Adipocyte (in vitro differentiated cells): Measurements from ENCODE around the gene B4GAT1.
"Not testable (repeated sequence)": the region's sequence is repeated elsewhere in the genome, so short reads cannot be mapped to it uniquely, and the experiment has no call there.

Experiments used
- DNase-seq: peaks from one replicate; pipeline ENCODE4 v3.0.0-alpha.2; 2015; ENCODE audit warnings: low read depth
- H3K27me3 ChIP-seq: replicated peaks from 2 replicates; pipeline ENCODE4 v1.7.0; 2013; ENCODE audit warnings: mild to moderate bottlenecking, low read length, moderate library complexity; ENCODE audit not compliant: control insufficient read depth, insufficient read depth
- H3K36me3 ChIP-seq: 2 replicates; pipeline ENCODE4 v1.7.0; 2013; ENCODE audit warnings: low read length, mild to moderate bottlenecking, moderate library complexity; ENCODE audit not compliant: control insufficient read depth, insufficient read depth, severe bottlenecking
- H3K4me1 ChIP-seq: 2 replicates; pipeline ENCODE4 v1.7.0; 2013; ENCODE audit warnings: mild to moderate bottlenecking, low read length, moderate library complexity; ENCODE audit not compliant: control insufficient read depth, insufficient read depth
- H3K4me3 ChIP-seq: 2 replicates; pipeline ENCODE4 v1.7.0; 2013; ENCODE audit warnings: mild to moderate bottlenecking, low read length, moderate library complexity
- H3K9ac ChIP-seq: 2 replicates; pipeline ENCODE4 v1.7.0; 2013; ENCODE audit warnings: mild to moderate bottlenecking, low read length, moderate library complexity
- H3K9me3 ChIP-seq: 2 replicates; pipeline ENCODE4 v1.7.0; 2013; ENCODE audit warnings: mild to moderate bottlenecking, low read length, moderate library complexity; ENCODE audit not compliant: control insufficient read depth

The B4GAT1 gene

DNA sequence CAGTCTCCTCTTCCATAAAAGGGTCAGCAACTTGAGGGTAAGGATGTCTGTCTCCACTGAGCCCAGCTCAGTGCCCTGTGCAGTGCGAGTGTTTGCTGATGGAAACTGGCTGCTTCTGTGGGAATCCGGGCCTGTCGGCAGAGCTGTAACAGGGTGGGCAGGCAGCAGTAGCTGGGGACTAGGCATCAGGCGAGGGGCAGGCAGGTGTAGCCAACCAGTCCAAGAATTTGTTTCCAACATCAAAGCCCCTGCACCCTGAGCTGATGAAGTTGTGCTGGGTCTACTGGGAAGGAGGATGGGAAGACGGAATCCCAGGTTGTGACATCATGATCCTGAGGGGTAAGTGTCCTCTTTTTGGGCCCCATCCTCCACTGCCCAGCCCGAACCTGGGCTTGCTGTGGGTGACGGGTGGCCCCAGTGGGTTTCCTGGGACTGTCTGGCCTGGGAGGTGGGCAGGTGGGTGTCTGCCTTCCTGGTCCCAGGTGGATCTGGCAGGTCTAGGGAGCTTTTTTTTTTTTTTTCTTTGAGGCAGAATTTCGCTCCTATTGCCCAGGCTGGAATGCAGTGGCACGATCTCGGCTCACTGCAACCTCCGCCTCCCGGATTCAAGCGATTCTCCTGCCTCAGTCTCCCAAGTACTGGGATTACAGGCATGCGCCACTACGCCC is 13.1 kb upstream of the B4GAT1 start:
- peaks cover 3% of the 10 kb centered on the region for H3K36me3 ChIP-seq
- H3K9ac ChIP-seq, result no peak overlapping the region
- H3K4me3 ChIP-seq, result no peak overlapping the region
- no peaks in the 10 kb centered on the region for H3K9me3 ChIP-seq
- no peaks in the 10 kb centered on the region for H3K27me3 ChIP-seq
- no peaks in the 10 kb centered on the region for H3K4me1 ChIP-seq
- no peak for DNase-seq

DNA sequence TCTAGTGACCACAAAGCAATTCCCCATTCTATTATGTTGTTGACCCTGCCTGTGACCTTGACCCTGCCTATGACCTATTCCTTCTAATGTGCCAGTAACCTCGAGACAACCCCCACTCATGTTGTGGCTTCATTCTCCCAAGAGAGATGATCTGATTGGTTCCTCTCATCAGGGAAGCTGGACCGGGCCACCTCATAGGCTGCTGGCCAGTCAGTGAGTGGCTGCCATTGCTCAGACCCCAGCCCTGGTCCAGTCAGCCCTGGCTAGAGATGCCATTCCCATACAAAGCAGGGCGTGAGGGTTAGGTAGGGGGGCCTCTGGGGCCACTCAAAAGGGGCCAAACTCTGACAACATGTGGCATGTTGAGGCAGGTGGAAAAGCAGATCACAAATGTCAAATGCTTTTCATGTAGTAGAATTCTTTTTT is 12.2 kb upstream of the B4GAT1 start:
- Histone ChIP-seq H3K9ac (no peak overlapping the region), H3K27me3 (no peaks in the 10 kb centered on the region), H3K4me1 (no peaks in the 10 kb centered on the region), H3K36me3 (peaks cover 3% of the 10 kb centered on the region), H3K9me3 (no peaks in the 10 kb centered on the region), H3K4me3 (no peak overlapping the region)
- no peak for DNase-seq

DNA sequence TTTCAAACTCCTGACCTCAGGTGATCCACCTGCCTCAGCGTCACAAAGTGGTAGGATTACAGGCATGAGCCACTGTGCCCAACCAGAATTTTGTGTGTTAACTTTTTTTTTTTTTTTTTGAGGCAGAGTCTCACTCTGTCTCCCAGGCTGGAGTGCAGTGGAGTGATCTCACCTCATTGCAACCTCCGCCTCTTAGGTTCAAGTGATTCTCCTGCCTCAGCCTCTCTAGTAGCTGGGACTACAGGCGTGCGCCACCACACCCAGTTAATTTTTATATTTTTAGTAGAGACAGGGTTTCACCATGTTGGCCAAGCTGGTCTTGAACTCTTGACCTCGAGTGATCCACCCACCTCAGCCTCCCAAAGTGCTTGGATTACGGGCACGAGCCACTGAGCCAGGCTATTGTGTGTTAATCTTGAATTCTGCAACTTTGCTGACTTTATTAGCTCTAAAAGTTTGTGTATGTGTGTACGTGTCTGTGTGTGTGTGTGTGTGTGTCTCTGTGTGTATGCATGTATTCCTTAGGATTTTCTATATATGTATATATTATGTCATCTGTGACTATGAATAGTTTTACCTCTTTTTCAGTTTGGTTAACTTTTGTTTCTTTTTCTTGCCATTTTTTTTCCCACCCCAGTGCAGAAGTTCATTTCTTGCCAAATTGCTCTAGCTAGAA is 3.3 kb upstream of the B4GAT1 start:
- DNase-seq, H3K36me3 ChIP-seq, H3K9ac ChIP-seq, H3K27me3 ChIP-seq, H3K9me3 ChIP-seq, H3K4me3 ChIP-seq: not testable (repeated sequence)
- H3K4me1 ChIP-seq, result peaks cover 20% of the 10 kb centered on the region

GRCh38 chr11:66349084-66349386 is 1.6 kb upstream of the B4GAT1 start:
- Histone ChIP-seq H3K9me3 (no peaks in the 10 kb centered on the region), H3K4me3 (no peak overlapping the region), H3K36me3 (no peaks in the 10 kb centered on the region), H3K4me1 (peaks cover 31% of the 10 kb centered on the region), H3K27me3 (no peaks in the 10 kb centered on the region), H3K9ac (no peak overlapping the region)
- DNase-seq, result peak; percentile 48

DNA sequence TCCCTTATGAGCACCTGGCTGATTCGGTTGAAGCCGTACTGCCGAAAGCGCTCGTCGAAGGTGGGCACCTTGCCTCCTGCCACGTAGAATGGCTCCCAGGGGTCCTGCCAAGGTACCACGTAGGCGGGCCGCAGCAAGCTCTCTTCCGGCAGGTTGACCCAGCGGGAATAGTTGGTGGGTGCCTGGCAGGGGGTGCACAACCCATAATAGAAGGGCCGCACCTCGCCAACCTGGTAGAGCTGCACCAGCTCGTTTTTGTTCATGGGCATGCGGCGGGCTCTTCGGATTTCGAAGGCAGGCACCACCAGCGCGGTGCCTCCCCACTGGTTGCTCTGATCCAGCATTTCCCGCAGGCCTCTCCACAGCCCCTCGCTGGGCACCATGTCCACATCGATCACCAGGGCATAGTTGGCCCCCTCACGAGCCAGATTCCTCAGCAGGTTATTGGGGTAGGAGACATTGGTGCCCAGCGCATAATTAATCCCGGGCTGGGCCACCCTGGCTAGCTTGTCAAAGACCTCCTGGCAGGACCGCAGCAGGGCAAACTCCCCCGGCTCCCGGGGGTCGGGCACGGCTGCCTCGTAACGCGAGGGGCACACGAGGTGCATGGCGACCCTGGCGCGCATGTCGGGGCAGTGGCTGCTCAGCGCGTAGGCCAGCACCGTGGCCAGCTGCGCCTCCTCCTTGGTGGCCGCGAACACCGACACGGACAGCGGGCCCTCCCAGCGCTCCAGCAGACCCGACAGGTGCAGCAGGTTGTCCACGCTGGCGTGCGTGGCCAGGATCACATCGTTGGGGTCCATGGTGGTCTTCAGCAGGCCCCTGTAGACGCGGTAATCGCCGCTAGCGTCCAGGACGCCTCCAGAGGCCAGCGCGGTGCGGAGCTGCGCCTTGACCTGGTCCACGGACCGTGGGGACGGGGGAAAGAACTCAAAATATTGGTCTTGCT is 679 bp downstream of the B4GAT1 start:
- H3K27me3 ChIP-seq, result no peaks in the 10 kb centered on the region
- no peaks in the 10 kb centered on the region for H3K9me3 ChIP-seq
- H3K4me3 ChIP-seq, result peak overlapping the region; percentile 92
- peaks cover 41% of the 10 kb centered on the region for H3K4me1 ChIP-seq
- H3K36me3 ChIP-seq, result peaks cover 6% of the 10 kb centered on the region
- peak; percentile 41 for DNase-seq
- peak overlapping the region; percentile 94 for H3K9ac ChIP-seq

GRCh38 chr11:66345316-66345649 is 2.1 kb downstream of the B4GAT1 start:
- no peak for DNase-seq
- H3K4me1 ChIP-seq, result peaks cover 41% of the 10 kb centered on the region
- H3K4me3 ChIP-seq, result peak overlapping the region; percentile 92
- peak overlapping the region; percentile 94 for H3K9ac ChIP-seq
- no peaks in the 10 kb centered on the region for H3K9me3 ChIP-seq
- H3K36me3 ChIP-seq, result peaks cover 20% of the 10 kb centered on the region
- H3K27me3 ChIP-seq, result no peaks in the 10 kb centered on the region

GRCh38 chr11:66344550-66345315 is 2.7 kb downstream of the B4GAT1 start, which contains the start of gene BRMS1:
TSS of gene BRMS1 (minus strand) at chr11:66345104. CDS start at chr11:66342234, 2,870 bp downstream.
- H3K27me3 ChIP-seq, result no peaks in the 10 kb centered on the region

DNA sequence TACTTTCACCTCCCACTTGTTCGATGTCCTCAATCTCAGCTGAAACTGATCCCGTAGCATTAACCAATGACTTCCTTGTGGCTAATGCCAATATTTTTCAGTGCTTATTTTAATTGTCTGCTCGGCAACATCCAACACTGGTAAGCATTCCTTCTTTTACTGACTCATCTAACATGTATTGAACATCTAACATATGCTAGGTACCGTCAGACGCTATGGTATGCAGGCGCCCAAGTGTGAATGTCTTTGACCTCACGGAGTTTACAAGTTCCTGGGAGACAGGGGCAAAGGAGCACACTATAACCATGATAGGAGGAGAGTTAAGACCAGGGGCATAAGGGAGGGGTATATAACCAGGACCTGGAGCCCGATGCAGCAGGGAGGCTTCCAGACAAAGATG is 4.3 kb downstream of the B4GAT1 start:
- Histone ChIP-seq H3K4me1 (peaks cover 33% of the 10 kb centered on the region), H3K36me3 (peaks cover 38% of the 10 kb centered on the region), H3K4me3 (peak overlapping the region; percentile 92), H3K9ac (peak overlapping the region; percentile 94), H3K27me3 (no peaks in the 10 kb centered on the region), H3K9me3 (no peaks in the 10 kb centered on the region)
- DNase-seq, result no peak

More at GRCh38 chr11:66344550-66345315, 2.7 kb downstream of the B4GAT1 start, which contains the start of gene BRMS1:
- Histone ChIP-seq H3K36me3 (peaks cover 25% of the 10 kb centered on the region), H3K9ac (peak within 1 kb of the TSS; percentile 94), H3K4me3 (peak within 1 kb of the TSS; percentile 92), H3K9me3 (no peaks in the 10 kb centered on the region), H3K4me1 (peaks cover 41% of the 10 kb centered on the region)
- DNase-seq, result peak; percentile 98

DNA sequence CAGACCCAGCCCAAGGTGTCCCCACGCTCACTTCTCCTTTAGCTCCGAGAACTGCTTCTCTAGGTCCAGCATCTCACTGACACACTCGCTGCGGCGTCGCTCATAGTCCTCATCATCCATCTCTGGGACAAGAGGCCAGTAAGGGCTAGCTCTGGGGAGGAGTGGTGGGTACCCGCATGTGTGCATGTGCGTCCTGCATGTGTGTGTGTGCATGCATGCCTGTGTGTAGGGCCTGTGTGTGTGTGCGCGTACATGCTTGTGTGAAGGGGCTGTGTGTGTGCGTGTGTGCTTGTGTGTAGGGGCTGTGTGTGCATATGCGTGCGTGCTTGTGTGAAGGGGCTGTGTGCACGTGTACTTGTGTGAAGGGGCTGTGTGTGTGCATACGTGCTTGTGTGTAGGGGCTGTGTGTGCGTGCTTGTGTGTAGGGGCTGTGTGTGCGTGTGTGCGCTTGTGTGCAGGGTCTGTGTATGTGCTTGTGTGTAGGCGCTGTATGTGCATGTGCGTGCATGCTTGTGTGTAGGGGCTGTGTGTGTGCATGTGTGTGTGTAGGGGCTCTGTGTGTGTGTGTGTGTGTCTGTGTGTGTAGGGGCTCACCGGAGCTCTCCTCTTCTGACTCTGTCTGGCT is 5.8 kb downstream of the B4GAT1 start:
- Histone ChIP-seq H3K9ac (no peak overlapping the region), H3K27me3 (no peaks in the 10 kb centered on the region), H3K4me1 (peaks cover 32% of the 10 kb centered on the region), H3K9me3 (no peaks in the 10 kb centered on the region), H3K4me3 (no peak overlapping the region), H3K36me3 (peaks cover 41% of the 10 kb centered on the region)
- DNase-seq, result no peak

GRCh38 chr11:66340596-66341501 is 6.6 kb downstream of the B4GAT1 start:
- H3K9me3 ChIP-seq, result no peaks in the 10 kb centered on the region
- no peaks in the 10 kb centered on the region for H3K27me3 ChIP-seq
- H3K36me3 ChIP-seq, result peaks cover 41% of the 10 kb centered on the region
- H3K9ac ChIP-seq, result no peak overlapping the region
- no peak for DNase-seq
- peaks cover 31% of the 10 kb centered on the region for H3K4me1 ChIP-seq
- no peak overlapping the region for H3K4me3 ChIP-seq
